Mucosa of descending colon (tissue), 3 donors: ENCODE data around the gene CCNDBP1. TPM values are rescaled to one million over a fixed set of nuclear protein-coding genes. Genes with fewer than 3 reads are reported as not detected.

Source experiments
- ATAC-seq: fragments of 200-7000 bp; cut with Tn5 transposase; one replicate; pipeline ENCODE4 v1.9.1; 2020; ENCODE audit warnings: mild to moderate bottlenecking, moderate library complexity
- DNase-seq, 3 donors: peaks; one replicate each; pipeline ENCODE4 v3.0.0-alpha.2; 2020
- H3K36me3 ChIP-seq: fragments of 200-600 bp; one replicate; pipeline ENCODE4 v1.8.0; 2021; ENCODE audit warnings: low read depth, mild to moderate bottlenecking
- H3K4me1 ChIP-seq: fragments of 200-600 bp; one replicate; pipeline ENCODE4 v1.8.0; 2021; ENCODE audit warnings: low read depth, mild to moderate bottlenecking
- H3K4me3 ChIP-seq: fragments of 200-600 bp; one replicate; pipeline ENCODE4 v1.8.0; 2021; ENCODE audit warnings: mild to moderate bottlenecking
- H3K9me3 ChIP-seq: fragments of 200-600 bp; one replicate; pipeline ENCODE4 v1.8.0; 2021; ENCODE audit warnings: mild to moderate bottlenecking
- CTCF ChIP-seq: fragments of 200-600 bp; IDR thresholded peaks from one replicate; pipeline ENCODE4 v1.8.0; 2022; ENCODE audit warnings: antibody characterized with exemption, mild to moderate bottlenecking
- intact Hi-C, 2 donors: fragments of 100-400 bp; cut with DNase I in 1 of 2; cut with micrococcal nuclease in 1 of 2; formaldehyde crosslinking; loops; one replicate each; pipeline versions ENCODE4 v1.11.0 to v1.11.1; 2022; cut with DNase I, micrococcal nuclease
- total RNA-seq, 3 donors: library from RNA; stranded (reverse); fragmentation: NEBNext Ultra II Directional in 2 of 3; extraction: Animal tissue kit (Norgen Biotek cat#: 25700) in 2 of 3; gene quantifications; one replicate each; pipeline versions ENCODE4 v1.2.1 to v1.2.4, GENCODE V29; 2021 to 2023
- donor health status: DM: no; HTN: no; CAD: no; lungs with moderate emphysema.
- donor health status: DM: no; HTN: no; CAD: no.
- donor health status: DM: no; HTN: yes; CAD: no.

The CCNDBP1 gene
- total RNA-seq, 3 donors from 2014 or later: 45.5 to 75.2 (median 54.6) TPM

- intact Hi-C loops: no loop called here
- no peak for DNase-seq
- no peak overlapping the region for H3K4me3 ChIP-seq
Measured at GRCh38 chr15:43241100-43241499, 55.9 kb downstream of the CCNDBP1 start.

GRCh38 chr15:43242616-43243015 is 57.4 kb downstream of the CCNDBP1 start:
- intact Hi-C loops: no loop called here
- TF ChIP-seq CTCF: no peak
- DNase-seq (no peak), ATAC-seq (no peak)
- Histone ChIP-seq H3K4me1 (no peaks in the 10 kb centered on the region), H3K36me3 (no peaks in the 10 kb centered on the region), H3K9me3 (no peaks in the 10 kb centered on the region), H3K4me3 (no peak overlapping the region)

More at GRCh38 chr15:43241100-43241499, 55.9 kb downstream of the CCNDBP1 start:
- no peak for ATAC-seq
- no peaks in the 10 kb centered on the region for H3K9me3 ChIP-seq
- no peaks in the 10 kb centered on the region for H3K36me3 ChIP-seq
- no peaks in the 10 kb centered on the region for H3K4me1 ChIP-seq
- TF ChIP-seq CTCF: no peak

- ATAC-seq (no peak), DNase-seq (no peak)
- Histone ChIP-seq H3K4me3 (no peak overlapping the region), H3K36me3 (no peaks in the 10 kb centered on the region), H3K9me3 (no peaks in the 10 kb centered on the region), H3K4me1 (no peaks in the 10 kb centered on the region)
- no peak for TF ChIP-seq CTCF
- intact Hi-C loops: no loop called here
Measured at GRCh38 chr15:43243020-43243645, 57.9 kb downstream of the CCNDBP1 start.

GRCh38 chr15:43244092-43244491 is 58.9 kb downstream of the CCNDBP1 start:
- no peak overlapping the region for H3K4me3 ChIP-seq
- ATAC-seq: no peak

GRCh38 chr15:43246261-43246774 is 61.1 kb downstream of the CCNDBP1 start:
- Histone ChIP-seq H3K4me3 (no peak overlapping the region), H3K4me1 (no peaks in the 10 kb centered on the region), H3K9me3 (no peaks in the 10 kb centered on the region), H3K36me3 (no peaks in the 10 kb centered on the region)
- no peak for ATAC-seq
- no peak for DNase-seq
- intact Hi-C loops: no loop called here
- TF ChIP-seq CTCF: no peak

More at GRCh38 chr15:43244092-43244491, 58.9 kb downstream of the CCNDBP1 start:
- H3K36me3 ChIP-seq: no peaks in the 10 kb centered on the region
- intact Hi-C loops: no loop called here
- H3K9me3 ChIP-seq: no peaks in the 10 kb centered on the region
- H3K4me1 ChIP-seq: no peaks in the 10 kb centered on the region
- DNase-seq: no peak
- no peak for TF ChIP-seq CTCF

Other genes starting within 250 kb of the CCNDBP1 start
- 10 to 100 TPM; 20.3 to 37.0 (median 26.8) TPM for gene UBR1, start 79.4 kb upstream of the CCNDBP1 start, total RNA-seq
- 10 to 100 TPM; 26.8 to 43.7 (median 34.9) TPM for gene TMEM62, start 51.8 kb upstream of the CCNDBP1 start, total RNA-seq
- gene EPB42, start 35.6 kb downstream of the CCNDBP1 start, total RNA-seq: not detected
- not detected for gene TGM5, start 81.5 kb downstream of the CCNDBP1 start, total RNA-seq
- not detected for gene TGM7, start 116.9 kb downstream of the CCNDBP1 start, total RNA-seq
- 1 to 10 TPM; 5.0 to 5.4 (median 5.3) TPM for gene LCMT2, start 145.2 kb downstream of the CCNDBP1 start, total RNA-seq
- 10 to 100 TPM; 26.7 to 34.4 (median 29.1) TPM for gene ZSCAN29, start 185.6 kb downstream of the CCNDBP1 start, total RNA-seq
- 10 to 100 TPM; 15.9 to 22.7 (median 22.3) TPM for gene TUBGCP4, start 185.7 kb downstream of the CCNDBP1 start, total RNA-seq